HepG2 (cell line): ENCODE results near the gene SLC29A3. TPM values are rescaled to one million over a fixed set of nuclear protein-coding genes. Genes with fewer than 3 reads are reported as not detected.

ENCODE experiments used
- ATAC-seq: fragments of 200-7000 bp; cut with Tn5 transposase; 3 replicates; pipeline ENCODE4 v1.9.1; 2020; ENCODE audit warnings: mild to moderate bottlenecking, moderate library complexity
- BruUV-seq: library from RNA; stranded (reverse); fragments of 400-500 nt; replicated peaks from 2 replicates; lab custom pipeline; 2021; lab: Mats Ljungman, UMichigan
- CTCF ChIA-PET: fragments of 300-600 bp; formaldehyde crosslinking; extraction: SDS; loops from one replicate; lab custom pipeline; 2021; ENCODE audit warnings: low total read pairs, inconsistent platforms, low intra/inter-chr PET ratio; lab: Yijun Ruan, JAX
- POLR2A ChIA-PET: fragments of 350-600 bp; sonication (Branson Sonifier 250); formaldehyde crosslinking; loops from one replicate; lab custom pipeline; 2020; ENCODE audit warnings: antibody characterized with exemption, inconsistent platforms; lab: Yijun Ruan, JAX
- DNase-seq: peaks from one replicate; pipeline ENCODE4 v3.0.0-alpha.2; 2015; ENCODE audit warnings: low spot score
- FAIRE-seq: peaks from 3 replicates; lab custom pipeline; 2011; peaks lifted over from hg19 to GRCh38; lab: Jason Lieb, UNC
- H2AFZ ChIP-seq: one replicate; pipeline ENCODE4 v1.6.1; 2011; ENCODE audit warnings: low read length, inconsistent platforms
- H3K27ac ChIP-seq: fragments of 300-600 bp; 3 replicates; pipeline ENCODE4 v1.8.0; 2011; ENCODE audit warnings: mixed run types, mild to moderate bottlenecking, mixed read lengths, low read length, inconsistent platforms; ENCODE audit not compliant: insufficient read depth; ENCODE audit errors: extremely low read length
- H3K27me3 ChIP-seq, 2 experiments: fragments of 200-600 bp in 1 of 2; 2 replicates in 1 of 2; 3 replicates in 1 of 2; pipeline versions ENCODE4 v1.6.0 to v1.8.0; 2011; ENCODE audit warnings: low read length in 2 of 2, mild to moderate bottlenecking in 2 of 2, moderate library complexity in 2 of 2, inconsistent platforms in 1 of 2; ENCODE audit not compliant: insufficient read depth in 2 of 2, control insufficient read depth in 1 of 2
- H3K36me3 ChIP-seq, 2 experiments: fragments of 200-600 bp in 1 of 2; replicated peaks in 1 of 2; 2 replicates in 1 of 2; 3 replicates in 1 of 2; pipeline versions ENCODE4 v1.5.1 to v1.8.0; 2011; ENCODE audit warnings: low read length in 2 of 2, inconsistent platforms in 1 of 2; ENCODE audit not compliant: insufficient read depth in 2 of 2, control insufficient read depth in 1 of 2
- H3K4me1 ChIP-seq: 2 replicates; pipeline ENCODE4 v1.5.1; 2012; ENCODE audit warnings: low read length, inconsistent platforms; ENCODE audit not compliant: insufficient read depth
- H3K4me2 ChIP-seq: 2 replicates; pipeline ENCODE4 v1.6.0; 2011; ENCODE audit warnings: low read depth, low read length, inconsistent platforms
- H3K4me3 ChIP-seq, 3 experiments: fragments of 200-600 bp in 1 of 3; sonication (generic), shearing (Covaris generic) in 1 of 3; replicated peaks in 1 of 3; 2 replicates each; pipeline ENCODE4 v1.5.1; 2011 to 2016; ENCODE audit warnings: low read length in 3 of 3, inconsistent platforms in 2 of 3, low read depth in 2 of 3, mild to moderate bottlenecking in 2 of 3, control low read depth in 1 of 3, mixed read lengths in 1 of 3; ENCODE audit not compliant: insufficient read depth in 1 of 3
- H3K79me2 ChIP-seq: one replicate; pipeline ENCODE4 v1.6.1; 2011; ENCODE audit warnings: low read length, inconsistent platforms; ENCODE audit not compliant: insufficient read depth
- H3K9ac ChIP-seq: 2 replicates; pipeline ENCODE4 v1.6.0; 2011; ENCODE audit warnings: mild to moderate bottlenecking, low read depth, low read length, inconsistent platforms; ENCODE audit not compliant: insufficient read depth
- H3K9me3 ChIP-seq: 2 replicates; pipeline ENCODE4 v1.5.1; 2012; ENCODE audit warnings: mild to moderate bottlenecking, low read length
- H4K20me1 ChIP-seq: 2 replicates; pipeline ENCODE4 v1.6.0; 2011; ENCODE audit warnings: inconsistent platforms, mild to moderate bottlenecking, low read length, moderate library complexity; ENCODE audit not compliant: insufficient read depth
- GABPB1 ChIP-seq: IDR thresholded peaks from 2 replicates; pipeline ENCODE4 v1.6.1; 2016; ENCODE audit warnings: mild to moderate bottlenecking, missing genetic modification reagents, moderate library complexity, missing compliant biosample characterization
- NCOA2 ChIP-seq: sonication (generic); formaldehyde crosslinking; IDR thresholded peaks from 2 replicates; pipeline ENCODE4 v1.8.0; 2022; ENCODE audit warnings: inconsistent platforms
- ONECUT2 ChIP-seq: sonication (generic); formaldehyde crosslinking; IDR thresholded peaks from 2 replicates; pipeline ENCODE4 v1.4.0; 2020; ENCODE audit warnings: missing genetic modification reagents
- RXRA ChIP-seq: sonication (generic); formaldehyde crosslinking; IDR thresholded peaks from 2 replicates; pipeline ENCODE4 v1.5.1; 2020; ENCODE audit warnings: missing genetic modification reagents
- STAG1 ChIP-seq: sonication (generic); formaldehyde crosslinking; IDR thresholded peaks from 2 replicates; pipeline ENCODE4 v1.4.0; 2020; ENCODE audit warnings: missing genetic modification reagents
- ZMYM4 ChIP-seq: sonication (generic); formaldehyde crosslinking; IDR thresholded peaks from 2 replicates; pipeline ENCODE4 v1.8.1; 2023; ENCODE audit warnings: mild to moderate bottlenecking, missing genetic modification reagents
- WGBS: methylation state at CpG from one replicate; pipeline ENCODE4 v1.1.6; 2017; ENCODE audit warnings: low lambda C conversion rate; 5-methylcytosine and 5-hydroxymethylcytosine counted together
- in situ Hi-C: cut with HindIII; loops from 2 replicates; pipeline ENCODE4 v1.10.0; 2017; ENCODE audit warnings: low pct_unique_long_range_greater_than_20kb; ENCODE audit not compliant: extremely low pct_ligation_motif_present
- intact Hi-C: fragments of 100-400 bp; cut with micrococcal nuclease; formaldehyde crosslinking; loops from one replicate; pipeline ENCODE4 v1.10.0; 2022; ENCODE audit not compliant: unreplicated experiment
- polyA plus RNA-seq, 8 experiments: library from polyadenylated mRNA; depleted of rRNA in 3 of 8; stranded (reverse) in 7 of 8; unstranded in 1 of 8; fragments of >200 nt; fragmentation: Illumina TruSeq in 4 of 8; extraction: Trizol in 4 of 8; gene quantifications; 2 replicates each; pipeline versions ENCODE4 v1.2.1 to v1.2.3, GENCODE V29; 2011 to 2016; ENCODE audit warnings: low read depth in 4 of 8, missing spikeins in 1 of 8, mixed read lengths in 1 of 8; ENCODE audit not compliant: insufficient read depth in 1 of 8
- total RNA-seq, 5 experiments: library from RNA; depleted of rRNA; stranded (reverse); fragments of >200 nt; fragmentation: Illumina TruSeq; extraction: Trizol; gene quantifications; 2 replicates each; pipeline ENCODE4 v1.2.3, GENCODE V29; 2016; ENCODE audit warnings: low read depth in 1 of 5
- TF ChIP-seq, protein P1 (sequence below): IDR thresholded peaks from 2 replicates; pipeline ENCODE4 v1.6.1; 2016; ENCODE audit warnings: missing biosample characterization, missing genetic modification reagents, low read depth
- TF ChIP-seq, protein P2 (sequence below): sonication (generic); formaldehyde crosslinking; IDR thresholded peaks from one replicate; pipeline ENCODE4 v1.5.1; 2020; ENCODE audit warnings: mild to moderate bottlenecking, missing genetic modification reagents; ENCODE audit errors: not compliant biosample characterization

Gene SLC29A3
- total and polyA plus RNA-seq, 2 of the 13 experiments (the other 11 are each of a cell fraction or from before 2014, with no cell fraction given): 8.6 to 11.8 TPM

DNA sequence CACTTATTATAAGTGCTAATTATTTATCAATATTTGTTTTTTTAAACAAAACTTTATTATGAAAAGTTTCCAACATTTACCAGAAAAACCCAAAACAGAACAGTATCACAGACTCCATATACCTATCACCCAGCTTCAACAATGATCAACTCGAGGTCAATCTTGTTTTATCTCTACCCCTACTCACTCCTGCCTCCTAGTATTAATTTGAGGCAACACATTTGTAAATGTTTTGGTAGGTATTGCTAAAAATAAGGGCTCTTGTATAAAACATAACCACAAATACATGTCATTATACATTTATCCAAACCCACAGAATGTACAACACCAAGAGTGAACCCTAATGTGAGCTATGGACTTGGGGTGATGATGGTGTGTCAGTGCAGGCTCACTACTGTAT, 61.8 kb downstream of the SLC29A3 start:
- peaks cover 39% of the 10 kb centered on the region for H3K4me1 ChIP-seq
- H3K4me3 ChIP-seq: no peak overlapping the region
- no peaks in the 10 kb centered on the region for H3K79me2 ChIP-seq
- no peaks in the 10 kb centered on the region for H3K9me3 ChIP-seq
- H4K20me1 ChIP-seq: no peaks in the 10 kb centered on the region
- no peak for FAIRE-seq
- H3K27me3 ChIP-seq: no peaks in the 10 kb centered on the region; a peak in 2 of 5 replicates
- in situ Hi-C loops (loop anchor here (10.0 kb wide), 1 partner anchor 184 kb away; no protein-coding TSS in a partner anchor), intact Hi-C loops (loop anchor here (5.0 kb wide), 1 partner anchor 326 kb away; no protein-coding TSS in a partner anchor)
- no peak overlapping the region for H3K4me2 ChIP-seq
- no peak overlapping the region for H3K9ac ChIP-seq
- H3K27ac ChIP-seq: no peak overlapping the region
- 0% methylated on average over 1 of the region's 1 CpG for WGBS
- H2AFZ ChIP-seq: no peak overlapping the region
- TF ChIP-seq STAG1 (CRISPR knock-in tag) (0 out of 2 replicates have a peak, but pooled peaks have one; percentile 11), NCOA2 (CRISPR knock-in tag) (no peak)
- BruUV-seq: no TSS peak
- ATAC-seq: no peak
- POLR2A ChIA-PET: no interaction called here
- no peaks in the 10 kb centered on the region for H3K36me3 ChIP-seq
- CTCF ChIA-PET: no interaction called here
- no peak for DNase-seq

DNA sequence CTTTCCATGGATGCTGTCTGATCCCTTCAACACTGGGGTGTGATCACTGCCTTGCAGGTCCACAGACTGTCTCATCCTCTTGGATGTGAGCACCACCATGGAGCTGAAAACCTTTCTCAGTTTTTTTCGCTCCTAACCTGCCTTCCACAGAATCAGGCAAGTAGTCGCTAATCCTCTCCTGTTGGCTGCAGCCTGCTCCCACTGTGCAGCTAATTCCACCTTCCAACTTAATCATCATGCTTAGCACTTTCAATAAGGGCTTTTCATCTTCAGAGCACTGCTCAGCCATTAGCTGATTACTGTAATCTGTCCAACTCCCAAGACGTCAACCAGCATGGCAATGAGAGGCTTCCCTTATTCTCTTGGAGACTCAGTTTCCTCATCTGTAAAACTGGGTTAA, 62.6 kb downstream of the SLC29A3 start:
- Histone ChIP-seq H3K4me3 (no peak overlapping the region), H2AFZ (no peak overlapping the region), H3K9me3 (no peaks in the 10 kb centered on the region), H3K27ac (no peak overlapping the region), H3K79me2 (no peaks in the 10 kb centered on the region), H4K20me1 (no peaks in the 10 kb centered on the region), H3K9ac (no peak overlapping the region), H3K27me3 (peaks cover 0 to 1% of the 10 kb centered on the region in 2 experiments; a peak in 3 of 5 replicates), H3K4me1 (peaks cover 32% of the 10 kb centered on the region), H3K4me2 (no peak overlapping the region), H3K36me3 (no peaks in the 10 kb centered on the region)
- intact Hi-C loops (loop anchor here (5.0 kb wide), 1 partner anchor 326 kb away; no protein-coding TSS in a partner anchor), in situ Hi-C loops (loop anchor here (10.0 kb wide), 1 partner anchor 183 kb away; no protein-coding TSS in a partner anchor)
- DNase-seq (no peak), FAIRE-seq (no peak), ATAC-seq (no peak)
- WGBS: 62% methylated on average over 3 of the region's 3 CpGs
- CTCF ChIA-PET: no interaction called here
- POLR2A ChIA-PET: no interaction called here
- BruUV-seq: no TSS peak
- TF ChIP-seq ONECUT2 (no peak), GABPB1 (no peak), RXRA (CRISPR knock-in tag) (no peak), ZMYM4 (no peak)
- TF ChIP-seq, protein P1, sequence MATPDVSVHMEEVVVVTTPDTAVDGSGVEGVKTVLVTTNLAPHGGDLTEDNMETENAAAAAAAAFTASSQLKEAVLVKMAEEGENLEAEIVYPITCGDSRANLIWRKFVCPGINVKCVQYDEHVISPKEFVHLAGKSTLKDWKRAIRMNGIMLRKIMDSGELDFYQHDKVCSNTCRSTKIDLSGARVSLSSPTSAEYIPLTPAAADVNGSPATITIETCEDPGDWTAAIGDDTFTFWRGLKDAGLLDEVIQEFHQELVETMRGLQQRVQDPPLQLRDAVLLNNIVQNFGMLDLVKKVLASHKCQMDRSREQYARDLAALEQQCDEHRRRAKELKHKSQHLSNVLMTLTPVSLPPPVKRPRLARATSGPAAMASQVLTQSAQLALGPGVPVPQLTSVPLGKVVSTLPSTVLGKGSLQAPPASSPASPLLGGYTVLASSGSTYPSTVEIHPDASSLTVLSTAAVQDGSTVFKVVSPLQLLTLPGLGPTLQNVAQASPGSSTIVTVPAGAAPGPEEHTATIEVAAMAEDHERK: no peak
- TF ChIP-seq, protein P2, sequence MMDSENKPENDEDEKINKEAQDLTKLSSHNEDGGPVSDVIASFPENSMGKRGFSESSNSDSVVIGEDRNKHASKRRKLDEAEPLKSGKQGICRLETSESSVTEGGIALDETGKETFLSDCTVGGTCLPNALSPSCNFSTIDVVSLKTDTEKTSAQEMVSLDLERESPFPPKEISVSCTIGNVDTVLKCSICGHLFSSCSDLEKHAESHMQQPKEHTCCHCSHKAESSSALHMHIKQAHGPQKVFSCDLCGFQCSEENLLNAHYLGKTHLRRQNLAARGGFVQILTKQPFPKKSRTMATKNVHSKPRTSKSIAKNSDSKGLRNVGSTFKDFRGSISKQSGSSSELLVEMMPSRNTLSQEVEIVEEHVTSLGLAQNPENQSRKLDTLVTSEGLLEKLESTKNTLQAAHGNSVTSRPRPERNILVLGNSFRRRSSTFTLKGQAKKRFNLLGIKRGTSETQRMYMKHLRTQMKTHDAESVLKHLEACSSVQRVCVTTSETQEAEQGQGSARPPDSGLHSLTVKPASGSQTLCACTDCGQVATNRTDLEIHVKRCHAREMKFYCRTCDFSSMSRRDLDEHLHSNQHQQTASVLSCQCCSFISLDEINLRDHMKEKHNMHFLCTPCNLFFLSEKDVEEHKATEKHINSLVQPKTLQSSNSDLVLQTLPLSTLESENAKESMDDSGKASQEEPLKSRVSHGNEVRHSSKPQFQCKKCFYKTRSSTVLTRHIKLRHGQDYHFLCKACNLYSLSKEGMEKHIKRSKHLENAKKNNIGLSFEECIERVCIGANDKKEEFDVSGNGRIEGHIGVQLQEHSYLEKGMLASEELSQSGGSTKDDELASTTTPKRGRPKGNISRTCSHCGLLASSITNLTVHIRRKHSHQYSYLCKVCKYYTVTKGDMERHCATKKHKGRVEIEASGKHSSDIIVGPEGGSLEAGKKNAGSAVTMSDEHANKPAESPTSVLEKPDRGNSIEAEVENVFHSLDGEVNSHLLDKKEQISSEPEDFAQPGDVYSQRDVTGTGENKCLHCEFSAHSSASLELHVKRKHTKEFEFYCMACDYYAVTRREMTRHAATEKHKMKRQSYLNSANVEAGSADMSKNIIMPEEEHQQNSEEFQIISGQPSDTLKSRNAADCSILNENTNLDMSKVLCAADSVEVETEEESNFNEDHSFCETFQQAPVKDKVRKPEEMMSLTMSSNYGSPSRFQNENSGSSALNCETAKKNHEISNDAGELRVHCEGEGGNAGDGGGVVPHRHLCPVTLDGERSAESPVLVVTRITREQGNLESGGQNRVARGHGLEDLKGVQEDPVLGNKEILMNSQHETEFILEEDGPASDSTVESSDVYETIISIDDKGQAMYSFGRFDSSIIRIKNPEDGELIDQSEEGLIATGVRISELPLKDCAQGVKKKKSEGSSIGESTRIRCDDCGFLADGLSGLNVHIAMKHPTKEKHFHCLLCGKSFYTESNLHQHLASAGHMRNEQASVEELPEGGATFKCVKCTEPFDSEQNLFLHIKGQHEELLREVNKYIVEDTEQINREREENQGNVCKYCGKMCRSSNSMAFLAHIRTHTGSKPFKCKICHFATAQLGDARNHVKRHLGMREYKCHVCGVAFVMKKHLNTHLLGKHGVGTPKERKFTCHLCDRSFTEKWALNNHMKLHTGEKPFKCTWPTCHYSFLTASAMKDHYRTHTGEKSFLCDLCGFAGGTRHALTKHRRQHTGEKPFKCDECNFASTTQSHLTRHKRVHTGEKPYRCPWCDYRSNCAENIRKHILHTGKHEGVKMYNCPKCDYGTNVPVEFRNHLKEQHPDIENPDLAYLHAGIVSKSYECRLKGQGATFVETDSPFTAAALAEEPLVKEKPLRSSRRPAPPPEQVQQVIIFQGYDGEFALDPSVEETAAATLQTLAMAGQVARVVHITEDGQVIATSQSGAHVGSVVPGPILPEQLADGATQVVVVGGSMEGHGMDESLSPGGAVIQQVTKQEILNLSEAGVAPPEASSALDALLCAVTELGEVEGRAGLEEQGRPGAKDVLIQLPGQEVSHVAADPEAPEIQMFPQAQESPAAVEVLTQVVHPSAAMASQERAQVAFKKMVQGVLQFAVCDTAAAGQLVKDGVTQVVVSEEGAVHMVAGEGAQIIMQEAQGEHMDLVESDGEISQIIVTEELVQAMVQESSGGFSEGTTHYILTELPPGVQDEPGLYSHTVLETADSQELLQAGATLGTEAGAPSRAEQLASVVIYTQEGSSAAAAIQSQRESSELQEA: no peak
